Nephron (organoid): ENCODE results near the gene CLEC4F.

Experiments
- H3K27ac Mint-ChIP-seq, 3 experiments: 2 replicates each; pipeline ENCODE4 v1.8.0; 2020; ENCODE audit warnings: mixed read lengths in 3 of 3, mild to moderate bottlenecking in 2 of 3, moderate library complexity in 1 of 3
- H3K27me3 Mint-ChIP-seq: 2 replicates; pipeline ENCODE4 v1.8.0; 2021; ENCODE audit warnings: low read depth, mild to moderate bottlenecking, moderate library complexity, mixed read lengths
- H3K36me3 Mint-ChIP-seq: 2 replicates; pipeline ENCODE4 v1.8.0; 2020; ENCODE audit warnings: low read depth, mixed read lengths
- H3K4me1 Mint-ChIP-seq: 2 replicates; pipeline ENCODE4 v1.8.0; 2020; ENCODE audit warnings: mixed read lengths
- H3K4me3 Mint-ChIP-seq, 3 experiments: 2 replicates each; pipeline ENCODE4 v1.8.0; 2020; ENCODE audit warnings: mild to moderate bottlenecking in 3 of 3, mixed read lengths in 3 of 3, moderate library complexity in 2 of 3
- H3K9me3 Mint-ChIP-seq: 2 replicates; pipeline ENCODE4 v1.8.0; 2020; ENCODE audit warnings: mixed read lengths
- CTCF ChIP-seq, 3 experiments: fragments of 200-600 bp; sonication (generic); IDR thresholded peaks; one replicate each; pipeline ENCODE4 v1.5.0; 2021; ENCODE audit warnings: antibody characterized with exemption in 3 of 3; ENCODE audit not compliant: unreplicated experiment in 3 of 3

Gene CLEC4F

GRCh38 chr2:70829916-70830315 lies 9.5 kb upstream of the CLEC4F start:
- H3K27ac Mint-ChIP-seq = no peak overlapping the region

GRCh38 chr2:70828914-70829824 lies 8.8 kb upstream of the CLEC4F start:
- Mint-ChIP-seq H3K27me3 (peaks cover 24% of the 10 kb centered on the region), H3K36me3 (no peaks in the 10 kb centered on the region), H3K4me3 (no peak overlapping the region), H3K4me1 (peaks cover 18% of the 10 kb centered on the region), H3K9me3 (no peaks in the 10 kb centered on the region), H3K27ac (no peak overlapping the region)
- no peak for TF ChIP-seq CTCF (IDR thresholded peaks at IDR 0.05; ENCODE audit: unreplicated experiment in 3 of 3)

More at GRCh38 chr2:70829916-70830315, 9.5 kb upstream of the CLEC4F start:
- no peak for TF ChIP-seq CTCF (IDR thresholded peaks at IDR 0.05; ENCODE audit: unreplicated experiment in 3 of 3)
- H3K4me1 Mint-ChIP-seq = peaks cover 18% of the 10 kb centered on the region
- H3K9me3 Mint-ChIP-seq = no peaks in the 10 kb centered on the region
- H3K36me3 Mint-ChIP-seq = no peaks in the 10 kb centered on the region
- peaks cover 24% of the 10 kb centered on the region for H3K27me3 Mint-ChIP-seq
- H3K4me3 Mint-ChIP-seq = no peak overlapping the region

- Mint-ChIP-seq H3K4me1 (peaks cover 18% of the 10 kb centered on the region), H3K27ac (no peak overlapping the region), H3K36me3 (no peaks in the 10 kb centered on the region), H3K27me3 (peaks cover 19% of the 10 kb centered on the region), H3K9me3 (no peaks in the 10 kb centered on the region), H3K4me3 (no peak overlapping the region)
- TF ChIP-seq CTCF (IDR thresholded peaks at IDR 0.05; ENCODE audit: unreplicated experiment in 3 of 3) = no peak
These were observed 7.7 kb upstream of the CLEC4F start for GRCh38 chr2:70828115-70828514.

GRCh38 chr2:70827388-70827787 lies 7.0 kb upstream of the CLEC4F start:
- no peak overlapping the region for H3K4me3 Mint-ChIP-seq
- peaks cover 22% of the 10 kb centered on the region for H3K27me3 Mint-ChIP-seq
- H3K36me3 Mint-ChIP-seq = no peaks in the 10 kb centered on the region
- H3K27ac Mint-ChIP-seq = no peak overlapping the region
- no peaks in the 10 kb centered on the region for H3K9me3 Mint-ChIP-seq
- H3K4me1 Mint-ChIP-seq = peaks cover 18% of the 10 kb centered on the region
- no peak for TF ChIP-seq CTCF (IDR thresholded peaks at IDR 0.05; ENCODE audit: unreplicated experiment in 3 of 3)

GRCh38 chr2:70826696-70827350 lies 6.4 kb upstream of the CLEC4F start:
- Mint-ChIP-seq H3K4me1 (peaks cover 18% of the 10 kb centered on the region), H3K36me3 (no peaks in the 10 kb centered on the region), H3K9me3 (no peaks in the 10 kb centered on the region), H3K27me3 (peaks cover 17% of the 10 kb centered on the region), H3K4me3 (no peak overlapping the region), H3K27ac (no peak overlapping the region)
- TF ChIP-seq CTCF (IDR thresholded peaks at IDR 0.05; ENCODE audit: unreplicated experiment in 3 of 3) = no peak
